DND-41 (cell line): ENCODE measurements around the gene MCF2L.

Experiments used
- ATAC-seq: fragments of 200-7000 bp; cut with Tn5 transposase; 3 replicates; pipeline ENCODE4 v1.9.1; 2021; ENCODE audit warnings: low read depth; ENCODE audit not compliant: insufficient read depth
- DNase-seq: peaks from one replicate; pipeline ENCODE4 v3.0.0-alpha.2; 2020
- H2AFZ ChIP-seq: 2 replicates; pipeline ENCODE4 v1.6.0; 2012; ENCODE audit warnings: low read depth, low read length
- H3K27ac ChIP-seq: 2 replicates; pipeline ENCODE4 v1.5.1; 2012; ENCODE audit warnings: low read length, inconsistent platforms
- H3K27me3 ChIP-seq: fragments of 200-600 bp; sonication (generic); 2 replicates; pipeline ENCODE4 v1.6.0; 2012; ENCODE audit warnings: low read length, mild to moderate bottlenecking, inconsistent platforms; ENCODE audit not compliant: insufficient read depth, poor library complexity
- H3K36me3 ChIP-seq: 2 replicates; pipeline ENCODE4 v1.5.1; 2012; ENCODE audit warnings: low read length, inconsistent platforms; ENCODE audit not compliant: insufficient read depth
- H3K4me1 ChIP-seq: 2 replicates; pipeline ENCODE4 v1.5.1; 2012; ENCODE audit warnings: mild to moderate bottlenecking, low read length; ENCODE audit not compliant: insufficient read depth
- H3K4me2 ChIP-seq: 2 replicates; pipeline ENCODE4 v1.6.0; 2012; ENCODE audit warnings: mild to moderate bottlenecking, moderate library complexity, low read length, inconsistent platforms; ENCODE audit not compliant: insufficient read depth
- H3K4me3 ChIP-seq, 2 experiments: fragments of 200-600 bp in 1 of 2; shearing (Covaris generic) in 1 of 2; 2 replicates each; pipeline ENCODE4 v1.5.1; 2012 to 2016; ENCODE audit warnings: inconsistent platforms in 2 of 2, low read length in 2 of 2, mild to moderate bottlenecking in 2 of 2, low read depth in 1 of 2, moderate library complexity in 1 of 2
- H3K79me2 ChIP-seq: 2 replicates; pipeline ENCODE4 v1.6.0; 2012; ENCODE audit warnings: low read length, inconsistent platforms; ENCODE audit not compliant: insufficient read depth
- H3K9ac ChIP-seq: 2 replicates; pipeline ENCODE4 v1.6.0; 2012; ENCODE audit warnings: low read depth, mild to moderate bottlenecking, inconsistent platforms, low read length, moderate library complexity
- H3K9me3 ChIP-seq: 2 replicates; pipeline ENCODE4 v1.5.1; 2012; ENCODE audit warnings: low read length, moderate library complexity, mild to moderate bottlenecking, inconsistent platforms; ENCODE audit not compliant: insufficient read depth, severe bottlenecking
- H4K20me1 ChIP-seq: 2 replicates; pipeline ENCODE4 v1.6.0; 2012; ENCODE audit warnings: low read length; ENCODE audit not compliant: insufficient read depth
- EZH2 ChIP-seq: IDR thresholded peaks from 3 replicates; pipeline ENCODE4 v1.6.1; 2012; ENCODE audit warnings: borderline replicate concordance, low read depth, mild to moderate bottlenecking, moderate library complexity, low read length, inconsistent platforms; ENCODE audit not compliant: severe bottlenecking
- TF ChIP-seq, protein P1 (sequence below): IDR thresholded peaks from 2 replicates; pipeline ENCODE4 v1.5.1; 2012; ENCODE audit warnings: borderline replicate concordance, low read length, moderate library complexity, mild to moderate bottlenecking; ENCODE audit not compliant: poor library complexity, severe bottlenecking; ENCODE audit errors: extremely low read depth

MCF2L gene

GRCh38 chr13:113040597-113041292 is 71.7 kb downstream of the MCF2L start:
- H3K79me2 ChIP-seq, result no peaks in the 10 kb centered on the region
- TF ChIP-seq, protein P1, sequence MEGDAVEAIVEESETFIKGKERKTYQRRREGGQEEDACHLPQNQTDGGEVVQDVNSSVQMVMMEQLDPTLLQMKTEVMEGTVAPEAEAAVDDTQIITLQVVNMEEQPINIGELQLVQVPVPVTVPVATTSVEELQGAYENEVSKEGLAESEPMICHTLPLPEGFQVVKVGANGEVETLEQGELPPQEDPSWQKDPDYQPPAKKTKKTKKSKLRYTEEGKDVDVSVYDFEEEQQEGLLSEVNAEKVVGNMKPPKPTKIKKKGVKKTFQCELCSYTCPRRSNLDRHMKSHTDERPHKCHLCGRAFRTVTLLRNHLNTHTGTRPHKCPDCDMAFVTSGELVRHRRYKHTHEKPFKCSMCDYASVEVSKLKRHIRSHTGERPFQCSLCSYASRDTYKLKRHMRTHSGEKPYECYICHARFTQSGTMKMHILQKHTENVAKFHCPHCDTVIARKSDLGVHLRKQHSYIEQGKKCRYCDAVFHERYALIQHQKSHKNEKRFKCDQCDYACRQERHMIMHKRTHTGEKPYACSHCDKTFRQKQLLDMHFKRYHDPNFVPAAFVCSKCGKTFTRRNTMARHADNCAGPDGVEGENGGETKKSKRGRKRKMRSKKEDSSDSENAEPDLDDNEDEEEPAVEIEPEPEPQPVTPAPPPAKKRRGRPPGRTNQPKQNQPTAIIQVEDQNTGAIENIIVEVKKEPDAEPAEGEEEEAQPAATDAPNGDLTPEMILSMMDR, result no peak
- no peak for TF ChIP-seq EZH2
- DNase-seq, result no peak
- H3K9ac ChIP-seq, result no peak overlapping the region
- no peak overlapping the region for H3K4me3 ChIP-seq
- no peak overlapping the region for H3K27ac ChIP-seq
- H3K9me3 ChIP-seq, result no peaks in the 10 kb centered on the region
- no peaks in the 10 kb centered on the region for H3K27me3 ChIP-seq
- H3K36me3 ChIP-seq, result no peaks in the 10 kb centered on the region
- peaks cover 3% of the 10 kb centered on the region; the same call in 1 of the 2 replicates for H4K20me1 ChIP-seq
- H3K4me2 ChIP-seq, result no peak overlapping the region
- H3K4me1 ChIP-seq, result no peaks in the 10 kb centered on the region
- no peak for ATAC-seq
- H2AFZ ChIP-seq, result no peak overlapping the region

- no peak overlapping the region for H3K27ac ChIP-seq
- DNase-seq (no peak), ATAC-seq (no peak)
- no peak overlapping the region for H2AFZ ChIP-seq
- H3K4me3 ChIP-seq, result no peak overlapping the region
- no peak overlapping the region for H3K9ac ChIP-seq
- H3K4me1 ChIP-seq, result no peaks in the 10 kb centered on the region
- H3K4me2 ChIP-seq, result no peak overlapping the region
- H3K9me3 ChIP-seq, result no peaks in the 10 kb centered on the region
- no peaks in the 10 kb centered on the region for H3K27me3 ChIP-seq
- H4K20me1 ChIP-seq, result peaks cover 3% of the 10 kb centered on the region; the same call in 1 of the 2 replicates
- no peak for TF ChIP-seq EZH2
- TF ChIP-seq, protein P1, result no peak
- H3K36me3 ChIP-seq, result no peaks in the 10 kb centered on the region
- H3K79me2 ChIP-seq, result no peaks in the 10 kb centered on the region
Observed at GRCh38 chr13:113041293-113041690, 72.3 kb downstream of the MCF2L start.

- no peaks in the 10 kb centered on the region for H3K9me3 ChIP-seq
- ATAC-seq (no peak), DNase-seq (no peak)
- no peaks in the 10 kb centered on the region for H3K79me2 ChIP-seq
- H3K4me3 ChIP-seq, result no peak overlapping the region
- no peak overlapping the region for H3K9ac ChIP-seq
- H3K36me3 ChIP-seq, result no peaks in the 10 kb centered on the region
- H4K20me1 ChIP-seq, result peaks cover 3% of the 10 kb centered on the region; the same call in 1 of the 2 replicates
- no peaks in the 10 kb centered on the region for H3K4me1 ChIP-seq
- no peak overlapping the region for H2AFZ ChIP-seq
- no peak overlapping the region for H3K27ac ChIP-seq
- no peak overlapping the region for H3K4me2 ChIP-seq
- no peaks in the 10 kb centered on the region for H3K27me3 ChIP-seq
- no peak for TF ChIP-seq EZH2
- TF ChIP-seq, protein P1, result no peak
Observed at GRCh38 chr13:113041896-113042295, 72.9 kb downstream of the MCF2L start.

GRCh38 chr13:113042456-113042855 is 73.4 kb downstream of the MCF2L start:
- no peak overlapping the region for H3K4me3 ChIP-seq
- H4K20me1 ChIP-seq, result peaks cover 5% of the 10 kb centered on the region
- no peak overlapping the region for H3K4me2 ChIP-seq
- no peaks in the 10 kb centered on the region for H3K27me3 ChIP-seq
- no peaks in the 10 kb centered on the region for H3K4me1 ChIP-seq
- ATAC-seq (no peak), DNase-seq (no peak)
- H3K9ac ChIP-seq, result no peak overlapping the region
- H3K9me3 ChIP-seq, result no peaks in the 10 kb centered on the region
- no peak for TF ChIP-seq EZH2
- TF ChIP-seq, protein P1, result no peak
- no peak overlapping the region for H2AFZ ChIP-seq
- no peak overlapping the region for H3K27ac ChIP-seq
- no peaks in the 10 kb centered on the region for H3K79me2 ChIP-seq
- no peaks in the 10 kb centered on the region for H3K36me3 ChIP-seq
